Astrocyte (in vitro differentiated cells and primary cell): Measurements from ENCODE around the gene GEMIN2.
"Not testable (repeated sequence)": the region's sequence is repeated elsewhere in the genome, so short reads cannot be mapped to it uniquely, and the experiment has no call there.

Experiments
- EZH2 ChIP-seq: IDR thresholded peaks from 2 replicates; pipeline ENCODE4 v1.6.1; 2012; ENCODE audit warnings: mild to moderate bottlenecking, low read length, inconsistent platforms; ENCODE audit not compliant: insufficient read depth
- TF ChIP-seq, protein P1 (sequence below): IDR thresholded peaks from 2 replicates; pipeline ENCODE4 v1.5.1; 2011; ENCODE audit warnings: low read depth, mild to moderate bottlenecking, inconsistent platforms, low read length, moderate library complexity; ENCODE audit not compliant: insufficient read depth

DNA sequence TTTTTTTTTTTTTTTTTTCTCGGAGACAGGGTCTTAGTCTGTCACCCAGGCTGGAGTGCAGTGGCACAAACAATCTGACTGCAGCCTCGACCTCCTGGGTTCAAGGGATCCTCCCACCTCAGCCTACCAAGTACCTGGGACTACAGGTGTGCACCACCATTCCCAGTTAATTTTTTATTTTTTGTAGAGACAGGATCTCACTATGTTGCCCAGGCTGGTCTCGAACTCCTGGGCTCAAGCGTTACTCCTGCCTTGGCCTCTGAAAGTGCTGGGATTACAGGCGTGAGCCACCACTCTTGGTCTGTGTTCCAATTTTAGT is 69.5 kb downstream of the GEMIN2 start:
- TF ChIP-seq, protein P1, sequence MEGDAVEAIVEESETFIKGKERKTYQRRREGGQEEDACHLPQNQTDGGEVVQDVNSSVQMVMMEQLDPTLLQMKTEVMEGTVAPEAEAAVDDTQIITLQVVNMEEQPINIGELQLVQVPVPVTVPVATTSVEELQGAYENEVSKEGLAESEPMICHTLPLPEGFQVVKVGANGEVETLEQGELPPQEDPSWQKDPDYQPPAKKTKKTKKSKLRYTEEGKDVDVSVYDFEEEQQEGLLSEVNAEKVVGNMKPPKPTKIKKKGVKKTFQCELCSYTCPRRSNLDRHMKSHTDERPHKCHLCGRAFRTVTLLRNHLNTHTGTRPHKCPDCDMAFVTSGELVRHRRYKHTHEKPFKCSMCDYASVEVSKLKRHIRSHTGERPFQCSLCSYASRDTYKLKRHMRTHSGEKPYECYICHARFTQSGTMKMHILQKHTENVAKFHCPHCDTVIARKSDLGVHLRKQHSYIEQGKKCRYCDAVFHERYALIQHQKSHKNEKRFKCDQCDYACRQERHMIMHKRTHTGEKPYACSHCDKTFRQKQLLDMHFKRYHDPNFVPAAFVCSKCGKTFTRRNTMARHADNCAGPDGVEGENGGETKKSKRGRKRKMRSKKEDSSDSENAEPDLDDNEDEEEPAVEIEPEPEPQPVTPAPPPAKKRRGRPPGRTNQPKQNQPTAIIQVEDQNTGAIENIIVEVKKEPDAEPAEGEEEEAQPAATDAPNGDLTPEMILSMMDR = not testable (repeated sequence)
- not testable (repeated sequence) for TF ChIP-seq EZH2
